ENCODE data around the gene COL2A1. TPM values are rescaled to one million over a fixed set of nuclear protein-coding genes. Genes with fewer than 3 reads are reported as not detected.

COL2A1 gene
- total RNA-seq, 3 donors from 2014 or later = 1.6 to 3.2 TPM; not detected in 1

GRCh38 chr12:48010366-48010970, 6.2 kb upstream of the COL2A1 start:
- H3K27ac ChIP-seq = no peak overlapping the region
- no peaks in the 10 kb centered on the region for H3K9me3 ChIP-seq
- DNase-seq (ENCODE audit: low spot score in 2 of 2) = no peak
- H3K4me3 ChIP-seq = no peak overlapping the region
- intact Hi-C loops (cut with DNase I; ENCODE audit: low total_unique reads) = no loop called here
- H3K4me1 ChIP-seq = no peaks in the 10 kb centered on the region
- TF ChIP-seq POLR2AphosphoS5 (IDR thresholded peaks at IDR 0.05) = no peak
- no peak for TF ChIP-seq CTCF (IDR thresholded peaks at IDR 0.05)
- no peak for TF ChIP-seq POLR2A (IDR thresholded peaks at IDR 0.05)
- no peaks in the 10 kb centered on the region for H3K27me3 ChIP-seq
- H3K36me3 ChIP-seq = no peaks in the 10 kb centered on the region

- DNase-seq (ENCODE audit: low spot score in 2 of 2) = no peak
- no peaks in the 10 kb centered on the region for H3K36me3 ChIP-seq
- no peak for TF ChIP-seq POLR2A (IDR thresholded peaks at IDR 0.05)
- TF ChIP-seq CTCF (IDR thresholded peaks at IDR 0.05) = no peak
- no peak for TF ChIP-seq POLR2AphosphoS5 (IDR thresholded peaks at IDR 0.05)
- no peaks in the 10 kb centered on the region for H3K9me3 ChIP-seq
- H3K4me1 ChIP-seq = peaks cover 1 to 3% of the 10 kb centered on the region in 2 donors
- H3K4me3 ChIP-seq = no peak overlapping the region
- H3K27ac ChIP-seq = no peak overlapping the region
- intact Hi-C loops (cut with DNase I; ENCODE audit: low total_unique reads) = no loop called here
- peaks cover 6 to 9% of the 10 kb centered on the region in 2 donors for H3K27me3 ChIP-seq
Measured at GRCh38 chr12:48009471-48009870, 5.2 kb upstream of the COL2A1 start.

- H3K4me3 ChIP-seq = no peak overlapping the region
- no peaks in the 10 kb centered on the region for H3K9me3 ChIP-seq
- intact Hi-C loops (cut with DNase I; ENCODE audit: low total_unique reads) = no loop called here
- H3K4me1 ChIP-seq = peaks cover 6 to 9% of the 10 kb centered on the region in 2 donors
- no peaks in the 10 kb centered on the region for H3K36me3 ChIP-seq
- no peak for TF ChIP-seq POLR2A (IDR thresholded peaks at IDR 0.05)
- TF ChIP-seq CTCF (IDR thresholded peaks at IDR 0.05) = no peak
- no peak for TF ChIP-seq POLR2AphosphoS5 (IDR thresholded peaks at IDR 0.05)
- no peak overlapping the region for H3K27ac ChIP-seq
- no peak for DNase-seq (ENCODE audit: low spot score in 2 of 2)
- peaks cover 7 to 15% of the 10 kb centered on the region in 2 donors for H3K27me3 ChIP-seq
Measured at GRCh38 chr12:48008950-48009349, 4.7 kb upstream of the COL2A1 start.

GRCh38 chr12:48008349-48008748, 4.1 kb upstream of the COL2A1 start:
- no peak overlapping the region for H3K27ac ChIP-seq
- peaks cover 7 to 21% of the 10 kb centered on the region in 2 donors for H3K27me3 ChIP-seq
- no peaks in the 10 kb centered on the region for H3K36me3 ChIP-seq
- peaks cover 9 to 14% of the 10 kb centered on the region in 2 donors for H3K4me1 ChIP-seq
- intact Hi-C loops (cut with DNase I; ENCODE audit: low total_unique reads) = no loop called here
- H3K9me3 ChIP-seq = no peaks in the 10 kb centered on the region
- DNase-seq (ENCODE audit: low spot score in 2 of 2) = no peak
- H3K4me3 ChIP-seq = no peak overlapping the region
- TF ChIP-seq CTCF (IDR thresholded peaks at IDR 0.05) (no peak), POLR2A (IDR thresholded peaks at IDR 0.05) (no peak), POLR2AphosphoS5 (IDR thresholded peaks at IDR 0.05) (no peak)

GRCh38 chr12:48007206-48007605, 2.9 kb upstream of the COL2A1 start:
- Histone ChIP-seq H3K36me3 (no peaks in the 10 kb centered on the region), H3K27me3 (peaks cover 7 to 30% of the 10 kb centered on the region in 2 donors), H3K4me1 (peaks cover 9 to 14% of the 10 kb centered on the region in 2 donors), H3K9me3 (no peaks in the 10 kb centered on the region), H3K4me3 (no peak overlapping the region), H3K27ac (no peak overlapping the region)
- DNase-seq (ENCODE audit: low spot score in 2 of 2) = no peak
- no peak for TF ChIP-seq POLR2AphosphoS5 (IDR thresholded peaks at IDR 0.05)
- TF ChIP-seq CTCF (IDR thresholded peaks at IDR 0.05) = no peak
- TF ChIP-seq POLR2A (IDR thresholded peaks at IDR 0.05) = no peak
- intact Hi-C loops (cut with DNase I; ENCODE audit: low total_unique reads) = no loop called here
